Measurements from ENCODE around the gene CBR4.

CBR4 gene

GRCh38 chr4:169009286-169010124 lies 550 bp downstream of the CBR4 start:
- TF ChIP-seq CTCF (conservative IDR thresholded peaks at IDR 0.05): peak; percentile 60
- peak; percentile 61 for TF ChIP-seq ZFX (IDR thresholded peaks at IDR 0.05)
- peak overlapping the region; percentile 87 for H3K27ac ChIP-seq

- no peak overlapping the region for H3K27ac ChIP-seq
- no peak for TF ChIP-seq ZFX (IDR thresholded peaks at IDR 0.05)
- TF ChIP-seq CTCF (conservative IDR thresholded peaks at IDR 0.05): peak; percentile 31
These were observed 4.5 kb downstream of the CBR4 start for GRCh38 chr4:169005453-169006099.

GRCh38 chr4:169000315-169000714 lies 9.7 kb downstream of the CBR4 start:
- no peak overlapping the region for H3K27ac ChIP-seq
- TF ChIP-seq ZFX (IDR thresholded peaks at IDR 0.05) (no peak), CTCF (conservative IDR thresholded peaks at IDR 0.05) (no peak)

- no peak overlapping the region for H3K27ac ChIP-seq
- TF ChIP-seq CTCF (conservative IDR thresholded peaks at IDR 0.05) (no peak), ZFX (IDR thresholded peaks at IDR 0.05) (no peak)
These were observed 10.2 kb downstream of the CBR4 start for GRCh38 chr4:168999809-169000208.

- TF ChIP-seq CTCF (conservative IDR thresholded peaks at IDR 0.05): no peak
- no peak for TF ChIP-seq ZFX (IDR thresholded peaks at IDR 0.05)
- H3K27ac ChIP-seq: no peak overlapping the region
These were observed 11.5 kb downstream of the CBR4 start for GRCh38 chr4:168998596-168998995.

- TF ChIP-seq ZFX (IDR thresholded peaks at IDR 0.05) (no peak), CTCF (conservative IDR thresholded peaks at IDR 0.05) (peak; percentile 22)
- H3K27ac ChIP-seq: no peak overlapping the region
These were observed 14.3 kb downstream of the CBR4 start for GRCh38 chr4:168995537-168996295.

- no peak overlapping the region for H3K27ac ChIP-seq
- TF ChIP-seq CTCF (conservative IDR thresholded peaks at IDR 0.05) (no peak), ZFX (IDR thresholded peaks at IDR 0.05) (no peak)
These were observed 15.1 kb downstream of the CBR4 start for GRCh38 chr4:168994958-168995357.

All from C4-2B (cell line).